Dermis blood vessel endothelial cell (primary cell): ENCODE measurements around the gene RTP5. TPM values are rescaled to one million over a fixed set of nuclear protein-coding genes. Genes with fewer than 3 reads are reported as not detected.
A peak's percentile ranks its signal among the peaks of the same experiment; 100 is the strongest.

Source experiments
- DNase-seq: peaks from one replicate; pipeline ENCODE4 v3.0.0; 2010
- total RNA-seq: library from RNA; depleted of rRNA; stranded (reverse); fragments of >200 nt; gene quantifications from 2 replicates; pipeline ENCODE4 v1.2.3, GENCODE V29; 2014

Gene RTP5
- total RNA-seq, 1 donor from 2014 or later = not detected

DNA sequence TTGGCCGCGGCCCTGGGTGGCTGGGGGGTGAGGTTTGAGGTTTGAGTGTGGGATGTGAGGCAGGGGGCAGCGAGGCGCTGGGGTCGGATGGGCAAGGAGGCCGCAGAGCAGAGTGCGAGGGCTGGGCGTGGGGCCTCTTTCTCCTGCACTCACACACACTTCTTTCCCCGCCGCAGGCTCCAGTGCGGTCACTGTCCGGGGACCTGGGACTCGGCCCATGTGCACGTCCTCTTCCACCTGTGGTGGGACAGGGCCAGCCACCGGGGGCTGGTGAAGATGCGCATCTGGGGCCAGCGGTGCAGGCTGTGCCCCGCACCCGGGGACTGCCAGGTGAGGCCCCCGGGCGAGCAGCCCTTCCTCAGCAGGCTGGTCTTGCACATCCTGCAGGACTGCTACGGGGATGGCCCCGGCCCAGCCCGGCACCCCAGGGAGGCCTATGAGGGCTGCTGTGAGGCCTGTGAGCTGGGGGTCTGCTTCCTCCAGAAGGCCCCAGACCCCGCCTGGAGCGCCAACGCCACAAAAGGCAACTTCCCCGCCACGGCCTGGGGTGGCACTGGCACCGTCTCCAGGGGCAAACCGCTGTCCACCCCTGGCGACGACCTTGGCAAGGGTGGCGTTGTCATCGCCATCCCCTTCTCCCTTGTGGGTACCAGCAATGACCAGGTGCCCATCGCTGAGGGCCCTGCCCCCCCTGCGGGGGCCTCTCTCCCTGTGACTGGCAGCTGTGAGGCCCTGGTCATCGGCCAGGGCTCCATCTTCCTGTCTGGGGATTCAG, 2.2 kb downstream of the RTP5 start:
- DNase-seq = no peak

GRCh38 chr2:241872313-241872642, 2.7 kb downstream of the RTP5 start:
- no peak for DNase-seq

GRCh38 chr2:241873081-241873802, 3.7 kb downstream of the RTP5 start:
- DNase-seq = no peak

GRCh38 chr2:241873803-241874110, 4.2 kb downstream of the RTP5 start:
- no peak for DNase-seq

- no peak for DNase-seq
These were observed 4.9 kb downstream of the RTP5 start for GRCh38 chr2:241874277-241874925.

GRCh38 chr2:241875754-241876527, 6.4 kb downstream of the RTP5 start:
- DNase-seq = peak; percentile 43

DNA sequence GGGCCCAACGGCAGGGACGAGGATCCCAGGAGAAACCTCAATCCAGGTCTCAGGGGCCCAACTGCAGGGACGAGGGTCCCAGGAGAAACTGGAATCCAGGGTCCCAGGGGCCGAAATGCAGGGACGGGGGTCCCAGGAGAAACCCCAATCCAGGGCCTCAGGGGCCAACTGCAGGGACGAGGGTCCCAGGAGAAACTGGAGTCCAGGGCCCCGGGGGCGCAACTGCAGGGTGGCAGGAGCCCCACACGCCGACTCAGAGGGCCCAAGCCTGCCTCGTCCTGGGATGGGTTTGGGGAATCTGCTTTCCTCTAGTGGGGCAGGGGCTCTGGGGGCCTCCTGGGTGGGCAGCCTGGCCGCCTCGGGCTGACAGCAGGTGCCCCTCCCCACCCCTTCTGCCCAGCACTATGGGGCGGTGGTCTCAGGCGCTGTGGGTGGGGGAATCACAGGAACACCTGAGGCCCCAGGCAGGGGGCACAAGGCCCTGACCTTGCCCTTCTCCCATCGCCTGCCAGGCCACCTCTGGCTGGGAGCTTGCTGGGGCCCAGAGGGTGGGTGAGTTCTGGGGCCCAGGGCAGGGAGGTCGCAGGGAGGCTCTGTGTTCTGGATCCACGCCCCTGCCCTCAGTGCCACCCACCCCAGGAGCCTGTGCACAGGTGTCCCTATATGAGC, 7.1 kb downstream of the RTP5 start:
- DNase-seq = no peak

- DNase-seq = no peak
These were observed 7.7 kb downstream of the RTP5 start for GRCh38 chr2:241877197-241877685.

DNA sequence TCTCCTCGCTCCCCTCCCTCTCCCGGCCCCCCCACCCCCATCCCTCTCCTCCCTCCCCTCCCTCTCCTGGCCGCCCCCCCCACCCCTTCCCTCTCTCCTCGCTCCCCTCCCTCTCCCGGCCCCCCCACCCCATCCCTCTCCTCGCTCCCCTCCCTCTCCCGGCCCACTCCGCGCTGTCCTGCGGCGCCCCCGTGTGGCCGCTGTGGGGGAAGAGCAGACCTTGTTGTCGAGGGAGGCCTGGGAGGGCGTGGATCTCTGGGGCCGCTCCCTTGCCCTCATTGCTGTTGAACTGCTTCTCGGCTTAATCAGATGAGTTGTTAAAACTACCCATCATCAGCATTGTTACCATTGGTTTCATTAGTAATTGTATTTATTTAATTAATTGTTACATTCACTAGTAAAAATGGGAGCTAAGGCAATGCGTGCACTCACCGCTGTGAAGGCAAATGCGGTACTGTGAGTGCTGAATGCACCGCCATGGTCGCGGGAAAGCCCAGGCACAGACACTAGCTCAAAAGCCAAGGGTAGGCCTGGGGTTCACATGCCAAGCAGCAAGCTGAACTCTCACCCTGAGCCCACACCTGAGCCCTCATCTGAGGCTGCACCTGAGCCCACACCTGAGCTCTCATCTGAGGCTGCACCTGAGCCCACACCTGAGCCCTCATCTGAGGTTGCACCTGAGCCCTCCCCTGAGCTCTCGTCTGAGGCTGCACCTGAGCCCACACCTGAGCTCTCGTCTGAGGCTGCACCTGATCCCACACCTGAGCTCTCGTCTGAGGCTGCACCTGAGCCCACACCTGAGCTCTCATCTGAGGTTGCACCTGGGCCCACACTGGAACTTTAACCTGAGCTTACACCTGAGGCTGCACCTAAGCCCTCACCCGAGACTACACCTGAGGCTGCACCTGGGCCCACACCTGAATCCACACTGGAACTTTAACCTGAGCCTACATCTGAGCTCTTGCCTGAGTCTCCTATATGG, 8.8 kb downstream of the RTP5 start:
- peak; percentile 84 for DNase-seq

DNA sequence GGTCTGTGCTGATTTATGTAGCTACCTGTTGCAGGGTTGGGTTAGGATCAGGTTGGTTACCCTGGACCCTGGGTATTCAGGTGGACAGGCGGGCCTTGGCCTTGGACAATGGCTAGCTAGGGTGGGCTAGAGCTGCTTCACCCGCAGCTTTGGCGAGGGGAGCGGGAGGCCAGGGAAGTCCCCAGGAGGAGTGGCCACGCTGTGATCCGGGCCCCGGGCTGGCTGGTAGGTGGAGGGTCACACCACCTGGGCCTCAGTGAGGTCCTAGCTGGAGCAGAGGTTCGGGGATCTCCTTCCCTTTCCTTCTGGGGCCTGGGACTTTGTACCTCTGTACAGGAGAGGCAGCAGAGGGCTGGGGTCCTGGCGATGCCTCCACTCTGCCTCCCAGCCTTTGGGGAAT, 9.8 kb downstream of the RTP5 start:
- DNase-seq = no peak

GRCh38 chr2:241880311-241881073, 11.0 kb downstream of the RTP5 start:
- DNase-seq = no peak

DNA sequence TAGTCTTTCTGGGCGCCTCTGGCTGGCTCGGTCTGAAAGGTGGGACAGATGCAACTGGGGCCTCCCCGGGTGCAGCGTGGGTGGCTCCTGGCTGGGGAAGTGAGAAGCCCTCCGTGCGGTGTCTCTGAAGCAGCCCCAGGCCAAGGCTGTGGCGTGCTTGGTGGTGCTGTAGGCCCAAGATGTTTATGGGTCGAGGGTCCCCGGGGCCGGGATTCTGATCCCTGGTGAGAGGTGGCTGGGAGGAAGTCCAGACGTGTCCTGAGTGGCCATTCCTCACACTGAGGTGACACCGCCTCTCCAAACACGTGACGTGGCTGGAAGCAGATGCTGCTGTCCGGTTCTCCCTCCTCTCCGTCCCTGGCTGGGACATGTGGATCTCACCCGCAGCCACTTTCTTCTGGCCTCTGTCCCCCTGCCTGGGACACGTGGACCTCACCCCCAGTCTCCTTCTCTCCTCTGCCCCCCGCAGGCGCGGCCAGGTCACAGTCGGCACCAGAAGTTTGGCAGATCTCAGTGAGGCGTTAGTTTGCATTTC, 12.6 kb downstream of the RTP5 start:
- DNase-seq = no peak

DNA sequence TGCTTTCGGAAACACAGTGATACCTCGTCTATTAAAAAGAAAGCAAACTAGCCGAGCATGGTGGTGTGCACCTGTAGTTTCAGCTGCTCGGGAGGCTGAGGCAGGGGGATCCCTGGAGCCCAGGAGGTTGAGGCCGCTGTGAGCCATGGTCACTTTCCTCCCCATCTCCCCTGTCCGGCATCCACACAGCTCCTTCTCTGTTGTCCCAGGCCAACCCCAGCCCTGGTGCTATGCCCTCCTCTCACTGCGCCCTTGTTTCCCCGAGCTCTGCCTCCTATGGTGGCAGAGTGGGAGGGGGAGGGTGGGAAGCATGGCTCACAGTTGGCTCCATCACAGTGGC, 15.4 kb downstream of the RTP5 start:
- DNase-seq = no peak

DNA sequence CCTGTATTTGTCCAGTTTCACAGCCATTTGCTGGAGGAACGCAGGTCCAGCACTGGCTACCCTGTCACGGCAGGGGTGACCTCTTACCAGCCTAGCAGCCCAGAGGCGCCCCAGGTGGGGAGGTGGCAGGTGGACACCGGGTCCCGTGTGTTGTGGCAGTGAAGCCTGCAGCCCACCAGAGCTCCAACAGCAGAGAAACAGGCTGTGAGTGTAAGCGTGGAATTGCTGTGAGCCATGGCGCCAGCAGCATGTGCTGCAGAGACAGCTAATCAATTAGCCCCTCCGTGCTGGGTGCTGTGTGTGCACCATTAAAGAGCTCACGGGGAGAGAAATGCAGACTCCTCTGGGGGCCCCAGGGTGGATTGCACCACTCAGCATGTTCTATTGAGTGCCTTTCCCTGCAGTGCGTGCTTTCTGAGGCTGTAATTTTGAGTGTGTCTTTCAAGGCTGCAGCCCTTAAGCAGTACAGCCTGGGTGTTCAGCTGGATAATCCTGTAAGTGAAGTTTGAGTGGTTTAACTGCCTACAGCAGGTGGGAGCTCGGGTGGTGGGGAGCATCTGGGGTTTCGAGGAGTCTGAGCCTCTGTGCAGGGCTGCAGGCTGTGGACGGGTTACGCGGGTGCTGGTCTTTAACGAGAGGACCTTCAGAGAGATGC, 15.9 kb downstream of the RTP5 start:
- no peak for DNase-seq

DNA sequence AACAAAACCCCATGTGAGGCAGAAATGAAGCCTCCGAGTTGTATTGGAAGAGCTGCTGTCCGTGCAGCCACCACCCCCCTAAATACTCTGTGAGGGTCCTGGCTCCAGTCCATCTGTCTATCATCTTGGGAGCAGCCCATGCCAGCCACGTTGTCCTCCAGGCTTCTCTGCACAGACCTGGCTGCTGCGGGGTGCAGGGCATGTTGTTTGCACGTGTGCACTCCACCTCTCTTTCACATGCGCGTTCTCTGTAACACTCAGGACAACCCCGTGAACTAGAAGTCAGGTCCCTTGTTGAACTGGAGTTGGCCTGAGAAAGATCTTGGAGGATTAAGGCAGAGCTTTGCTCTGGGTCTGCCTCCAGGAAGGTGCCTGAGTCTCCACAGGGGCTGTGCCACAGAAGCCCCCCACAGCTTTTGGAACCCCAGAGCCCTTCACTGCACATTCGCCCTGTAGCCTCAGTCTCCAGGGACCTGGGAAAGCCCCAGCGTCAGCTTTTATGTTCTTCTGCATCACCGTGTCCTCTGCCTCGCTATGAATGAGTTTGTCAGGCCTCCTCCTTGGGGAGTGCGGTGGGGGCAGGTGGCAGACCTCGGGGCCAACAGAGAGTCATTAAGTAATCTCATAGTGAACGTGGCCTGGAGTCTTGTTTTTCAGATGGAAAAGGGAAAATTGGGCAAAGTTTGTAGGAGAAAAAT, 16.6 kb downstream of the RTP5 start:
- no peak for DNase-seq

GRCh38 chr2:241886840-241887447, 17.4 kb downstream of the RTP5 start:
- DNase-seq = no peak

GRCh38 chr2:241887806-241888522, 18.4 kb downstream of the RTP5 start:
- no peak for DNase-seq

DNA sequence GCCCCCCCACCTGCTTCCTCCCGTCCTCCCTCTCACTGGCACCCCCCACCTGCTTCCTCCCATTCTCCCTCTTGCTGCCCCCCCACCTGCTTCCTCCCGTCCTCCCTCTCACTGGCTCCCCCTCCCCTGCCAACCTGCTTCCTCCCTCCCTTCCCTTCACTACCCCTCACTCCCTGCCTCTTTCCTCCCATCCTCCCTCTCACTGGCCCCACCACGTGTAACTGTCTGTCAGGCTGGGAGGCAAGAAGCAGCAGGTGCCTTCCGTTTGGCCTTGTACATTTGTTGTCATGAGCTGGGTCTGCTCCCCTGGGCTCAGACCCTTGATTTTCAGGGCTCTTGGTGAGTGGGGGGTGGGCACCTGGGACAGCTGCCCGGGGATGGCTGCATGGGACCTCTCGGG, 19.1 kb downstream of the RTP5 start:
- DNase-seq = no peak
